Peyer's patch (tissue), 4 donors: ENCODE measurements around the gene PRPS1L1.

Experiments used
- CTCF ChIP-seq, 6 experiments: fragments of 450-650 bp in 4 of 6; fragments of 200-600 bp in 2 of 6; sonication (generic) in 1 of 6; IDR thresholded peaks; one replicate each; pipeline ENCODE4 v1.5.1; 2017 to 2019; ENCODE audit warnings: antibody characterized with exemption in 6 of 6, mild to moderate bottlenecking in 3 of 6, moderate library complexity in 1 of 6
- POLR2A ChIP-seq, 2 donors: fragments of 450-650 bp; IDR thresholded peaks; one replicate each; pipeline ENCODE4 v1.5.1; 2017; ENCODE audit warnings: antibody characterized with exemption in 2 of 2, mild to moderate bottlenecking in 2 of 2, moderate library complexity in 2 of 2

GRCh38 chr7:17991866-17992648 lies 35.6 kb downstream of the PRPS1L1 start:
- TF ChIP-seq POLR2A (IDR thresholded peaks at IDR 0.05) (no peak), CTCF (IDR thresholded peaks at IDR 0.05) (peak in 3 of 6 experiments; percentile 10 to 40 (median 36))
